Inflammatory macrophage treated with lipopolysaccharide for 4 hours (primary cell): Measurements from ENCODE around the gene PRDX1.
A peak's percentile ranks its signal among the peaks of the same experiment; 100 is the strongest.
"Not testable (repeated sequence)": the region's sequence is repeated elsewhere in the genome, so short reads cannot be mapped to it uniquely, and the experiment has no call there.

Experiments
- DNase-seq: peaks from one replicate; pipeline ENCODE4 v3.0.0-alpha.2; 2020

Gene PRDX1

DNA sequence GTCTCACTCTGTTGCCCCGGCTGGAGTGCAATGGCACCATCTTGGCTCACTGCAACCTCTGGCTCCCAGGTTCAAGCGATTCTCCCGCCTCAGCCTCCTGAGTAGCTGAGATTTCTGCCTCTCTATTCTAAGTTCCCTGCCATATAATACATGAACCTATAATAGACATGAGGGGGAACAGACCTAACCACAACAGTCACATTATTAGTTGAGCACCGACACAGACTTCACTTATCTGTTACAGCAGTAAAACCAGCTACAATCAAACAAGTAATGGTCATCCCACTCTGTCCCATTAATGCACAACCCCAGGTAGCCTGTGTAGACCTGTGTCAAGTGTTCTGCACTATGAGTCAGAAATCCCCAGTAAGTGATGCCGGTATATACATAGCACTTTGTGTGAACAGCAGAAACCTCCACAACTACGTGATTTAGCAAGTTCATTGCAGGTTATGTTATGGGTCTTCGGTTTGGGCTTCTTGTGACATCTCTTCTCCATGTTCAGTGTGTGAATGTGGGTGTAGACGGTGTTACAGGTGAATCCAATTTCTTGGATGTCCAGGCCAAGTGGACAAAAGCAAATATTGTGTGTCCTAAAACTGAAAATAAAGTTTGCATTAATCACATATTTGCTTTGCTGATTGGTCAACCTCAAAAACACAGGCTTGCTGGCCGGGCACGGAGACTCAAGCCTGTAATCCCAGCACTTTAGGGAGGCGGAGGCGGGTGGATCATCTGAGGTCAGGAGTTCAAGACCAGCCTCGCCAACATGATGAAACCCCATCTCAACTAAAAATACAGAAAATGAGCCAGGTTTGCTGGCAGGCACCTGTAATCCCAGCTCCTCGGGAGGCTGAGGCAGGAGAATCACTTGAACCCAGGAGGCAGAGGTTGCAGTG lies 18.0 kb downstream of the PRDX1 start:
- no peak for DNase-seq

GRCh38 chr1:45501505-45501859 lies 20.2 kb downstream of the PRDX1 start:
- DNase-seq = no peak

DNA sequence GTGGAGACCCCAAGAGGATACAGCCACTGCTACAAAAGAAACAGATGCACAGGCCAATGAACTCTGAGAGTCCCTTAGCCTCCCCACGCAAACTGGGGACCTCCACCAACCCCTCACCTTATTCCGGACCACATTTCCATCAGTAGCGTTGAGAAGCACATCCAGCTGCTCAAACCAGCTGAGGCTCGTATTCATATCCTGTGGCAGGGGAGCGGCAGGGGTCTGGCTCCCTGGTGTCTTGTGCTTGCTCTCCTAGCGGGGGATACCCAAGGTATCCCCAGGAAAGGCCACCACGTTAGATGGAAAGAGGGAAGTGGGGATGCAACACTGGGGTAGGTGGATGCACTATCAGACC lies 22.3 kb downstream of the PRDX1 start:
- no peak for DNase-seq

DNA sequence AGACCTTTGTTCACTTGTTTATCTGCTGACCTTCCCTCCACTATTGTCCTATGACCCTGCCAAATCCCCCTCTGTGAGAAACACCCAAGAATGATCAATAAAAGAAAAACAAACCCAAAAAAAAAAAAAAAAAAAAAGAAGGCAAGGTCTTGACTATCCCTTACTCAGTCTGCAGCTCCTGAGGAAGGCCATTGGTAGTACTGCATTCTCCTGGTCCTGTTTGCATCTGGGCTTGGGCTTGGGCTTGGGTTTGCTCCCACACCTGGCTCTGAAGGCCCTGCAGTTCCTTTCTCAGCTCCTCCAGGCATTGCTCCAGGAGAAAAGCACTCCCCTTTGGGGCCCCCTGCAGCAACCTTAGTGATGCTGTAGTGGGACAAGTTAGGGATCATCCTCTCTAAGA lies 23.4 kb downstream of the PRDX1 start:
- DNase-seq = no peak

GRCh38 chr1:45493116-45493697 lies 28.5 kb downstream of the PRDX1 start:
- DNase-seq = peak; percentile 63

DNA sequence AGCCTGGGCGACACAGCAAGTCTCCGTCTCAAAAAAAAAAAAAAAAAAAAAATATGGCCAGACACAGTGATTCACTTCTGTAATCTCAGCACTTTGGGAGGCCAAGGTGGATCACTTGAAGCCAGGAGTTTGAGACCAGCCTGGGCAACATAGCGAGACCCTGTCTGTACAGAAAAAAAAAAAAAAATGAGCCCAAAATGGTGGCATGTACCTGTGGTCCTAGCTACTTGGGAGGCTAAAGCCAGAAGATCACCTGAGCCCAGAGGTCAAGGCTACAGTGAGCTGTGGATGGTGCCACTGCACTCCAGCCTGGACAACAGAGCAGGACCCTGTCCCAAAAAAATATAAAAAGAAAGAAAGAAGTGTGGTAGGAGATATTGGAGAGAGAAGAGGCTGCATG lies 29.0 kb downstream of the PRDX1 start:
- DNase-seq = no peak

- no peak for DNase-seq
These were observed 30.0 kb downstream of the PRDX1 start for GRCh38 chr1:45491487-45492260.

DNA sequence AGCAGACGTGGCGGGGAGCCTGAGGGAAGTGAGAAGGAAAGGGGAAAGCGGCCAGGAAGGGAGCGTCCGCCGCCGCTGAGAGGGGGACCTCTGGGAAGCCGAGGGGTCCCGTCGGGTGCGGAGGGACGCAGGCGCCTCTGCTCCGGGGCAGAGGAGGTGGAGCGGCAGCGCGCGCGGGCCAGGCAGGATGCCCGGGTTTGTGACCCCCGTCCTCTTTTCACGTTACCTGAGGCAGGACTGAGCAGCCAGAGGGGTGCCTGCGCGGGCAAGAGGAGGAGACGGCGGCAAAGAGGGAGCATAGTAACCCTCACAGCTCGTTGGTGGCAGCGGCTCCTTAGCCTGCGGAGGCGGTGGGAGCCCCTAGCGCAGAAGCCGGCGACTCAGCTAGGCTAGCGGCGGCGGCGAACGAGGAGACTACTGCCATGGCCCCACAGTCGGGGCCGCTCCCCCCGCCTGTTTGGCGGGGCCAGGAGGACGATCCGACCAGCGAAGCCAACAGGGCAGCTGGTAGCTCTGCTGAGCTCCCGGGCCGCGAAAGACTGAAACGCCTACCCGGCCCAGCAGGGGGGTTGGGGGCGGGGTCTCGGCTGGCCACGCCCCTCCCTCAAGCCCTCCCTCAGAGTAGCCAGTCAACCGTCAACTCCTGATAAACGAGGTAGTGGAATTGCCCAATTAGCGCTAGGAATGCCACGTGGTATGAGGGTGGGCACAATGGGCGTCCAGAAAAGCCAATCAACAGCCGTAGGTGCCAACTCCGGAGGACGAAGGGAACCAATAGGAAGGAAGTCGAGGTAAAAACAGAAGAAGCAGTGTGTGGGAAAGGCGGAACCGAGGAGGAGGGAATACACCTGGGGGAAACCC lies 30.8 kb downstream of the PRDX1 start, which contains the start of gene TESK2:
Gene TESK2 (minus strand): TSS at position 538 of the 861 bp plus-strand sequence. CDS start 33,378 bp downstream, outside the sequence.
- peak; percentile 99 for DNase-seq

DNA sequence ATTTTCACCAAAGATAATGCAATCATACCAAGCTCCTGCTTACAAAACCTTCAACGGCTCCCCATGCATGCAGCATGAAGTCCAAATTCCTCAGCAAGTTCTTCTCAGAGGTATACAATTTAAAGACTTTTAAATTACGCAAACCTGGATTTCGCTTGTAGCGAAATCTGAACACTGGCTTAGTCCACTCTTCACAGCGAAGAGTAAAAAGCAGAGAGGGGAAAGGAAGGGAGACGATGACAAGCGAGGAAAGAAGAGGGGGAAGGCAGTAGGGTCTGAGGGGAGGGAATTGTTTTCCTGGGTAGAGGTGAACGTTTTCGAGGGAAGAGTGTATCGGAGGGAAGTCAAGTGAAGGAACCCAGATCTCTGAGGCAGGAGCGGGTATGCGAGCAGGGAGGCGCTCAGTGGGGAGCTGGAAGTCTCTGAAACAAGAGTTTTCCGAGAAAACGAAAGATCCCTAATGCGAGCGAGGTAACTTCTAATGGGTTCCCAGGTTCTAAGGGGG lies 31.5 kb downstream of the PRDX1 start:
- peak; percentile 32 for DNase-seq

DNA sequence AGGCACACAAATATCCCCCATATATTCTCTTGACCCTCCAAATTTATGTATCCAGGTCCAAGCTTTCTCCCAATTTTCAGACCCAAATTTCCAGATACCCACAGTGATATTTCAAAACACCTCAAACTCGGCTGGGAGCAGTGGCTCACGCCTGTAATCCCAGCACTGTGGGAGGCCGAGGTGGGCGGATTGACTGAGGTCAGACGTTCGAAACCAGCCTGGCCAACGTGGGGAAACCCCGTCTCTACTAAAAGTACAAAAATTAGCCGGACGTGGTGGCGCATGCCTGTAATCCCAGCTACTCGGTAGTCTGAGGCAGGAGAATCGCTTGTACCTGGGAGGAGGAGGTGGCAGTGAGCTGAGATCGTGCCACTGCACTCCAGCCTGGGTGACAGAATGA lies 32.3 kb downstream of the PRDX1 start:
- DNase-seq = peak; percentile 59

DNA sequence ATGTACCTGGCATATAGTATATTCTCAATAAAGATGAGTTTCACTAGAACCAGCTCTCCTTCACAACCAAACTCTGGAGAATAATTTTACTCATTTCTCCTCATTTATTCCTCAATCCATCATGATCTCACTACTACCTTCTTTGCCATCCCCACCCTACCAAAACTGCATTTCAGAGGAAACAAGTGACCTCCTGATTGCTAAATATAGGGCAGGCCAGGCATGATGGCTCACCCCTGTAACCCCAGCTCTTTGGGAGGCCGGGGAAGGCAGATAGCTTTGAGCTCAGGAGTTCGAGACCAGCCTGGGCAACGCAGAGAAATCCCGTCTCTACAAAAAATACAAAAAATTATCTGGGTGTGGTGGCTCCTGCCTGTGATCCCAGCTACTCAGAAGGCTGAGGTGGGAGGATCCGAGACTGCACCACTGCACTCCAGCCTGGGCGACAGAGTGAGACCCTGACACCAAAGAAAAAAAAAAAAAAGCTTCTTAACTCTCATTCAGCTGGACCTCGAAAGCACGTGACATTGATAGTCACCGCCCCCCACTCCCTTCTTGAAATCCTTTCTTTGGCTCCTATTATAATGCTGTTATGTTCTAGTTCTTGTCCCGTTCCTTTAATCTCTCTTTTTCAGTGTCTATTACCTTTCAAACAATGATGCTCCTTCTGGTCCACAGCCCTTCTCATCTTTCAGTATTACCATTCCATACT lies 32.9 kb downstream of the PRDX1 start:
- peak; percentile 56 for DNase-seq

- no peak for DNase-seq
These were observed 35.7 kb downstream of the PRDX1 start for GRCh38 chr1:45485949-45486348.

DNA sequence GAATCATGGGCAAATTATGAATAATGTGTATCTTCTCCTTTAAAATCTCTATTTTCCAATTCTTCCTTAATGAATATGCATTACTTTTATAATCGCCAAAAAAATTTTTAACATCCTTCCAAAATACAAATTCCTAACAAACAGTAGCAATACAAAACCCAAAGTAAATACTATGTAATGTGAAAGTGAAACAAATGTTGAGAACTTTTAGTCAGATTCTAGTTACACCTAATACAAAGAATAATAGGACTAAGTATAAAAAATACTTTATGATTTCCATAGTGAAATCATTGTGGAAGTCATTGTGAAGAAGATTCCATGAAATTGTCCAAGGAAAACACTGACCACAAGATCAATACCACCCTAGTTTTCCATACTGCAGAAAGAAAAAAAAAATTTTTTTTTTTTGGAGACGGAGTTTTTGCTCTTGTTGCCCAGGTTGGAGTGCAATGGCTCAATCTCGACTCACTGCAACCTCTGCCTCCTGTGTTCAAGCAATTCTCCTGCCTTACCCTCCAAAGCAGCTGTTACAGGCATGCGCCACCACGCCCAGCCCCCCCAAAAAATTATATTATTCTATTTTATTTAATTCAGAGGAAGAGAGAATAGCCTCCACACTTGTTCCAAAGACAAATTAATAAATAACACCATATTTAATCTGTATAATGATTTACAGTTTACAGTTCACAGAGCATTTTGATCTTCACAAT lies 42.5 kb downstream of the PRDX1 start:
- no peak for DNase-seq

- no peak for DNase-seq
These were observed 43.4 kb downstream of the PRDX1 start for GRCh38 chr1:45478121-45478814.

DNA sequence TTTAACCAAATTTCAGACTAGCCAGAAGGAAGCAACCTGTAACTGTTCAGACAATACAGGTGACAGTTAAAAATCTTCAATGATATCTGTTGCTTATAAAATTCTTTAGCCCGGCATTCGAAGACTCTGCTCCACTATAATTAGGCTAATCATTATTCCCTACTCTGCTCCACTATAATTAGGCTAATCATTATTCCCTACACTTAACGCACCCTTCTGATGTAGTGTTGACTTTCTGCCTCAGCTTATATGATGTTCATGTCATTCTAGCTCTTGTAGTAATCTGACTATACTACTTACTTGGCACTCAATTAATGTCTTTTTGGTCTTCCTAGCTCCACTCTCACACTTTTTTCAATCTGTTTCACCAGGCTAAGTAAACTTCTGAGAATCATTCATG lies 44.0 kb downstream of the PRDX1 start:
- no peak for DNase-seq

DNA sequence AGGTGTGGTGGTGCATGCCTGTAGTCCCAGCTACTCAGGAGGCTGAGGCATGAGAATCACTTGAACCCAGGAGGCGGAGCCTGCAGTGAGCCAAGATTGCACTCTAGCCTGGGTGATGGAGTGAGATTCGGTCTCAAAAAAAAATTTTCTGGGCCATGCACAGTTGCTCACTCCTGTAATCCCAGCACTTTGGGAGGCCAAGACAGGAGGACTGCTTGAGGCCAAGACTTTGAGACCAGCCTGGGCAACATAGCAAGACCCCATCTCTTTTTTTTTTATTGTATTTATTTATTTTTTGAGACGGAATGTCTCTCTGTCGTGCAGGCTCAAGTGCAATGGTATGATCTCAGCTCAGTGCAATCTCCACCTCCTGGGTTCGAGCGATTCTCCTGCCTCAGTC lies 47.5 kb downstream of the PRDX1 start:
- not testable (repeated sequence) for DNase-seq

- DNase-seq = no peak
These were observed 48.4 kb downstream of the PRDX1 start for GRCh38 chr1:45473302-45473701.

GRCh38 chr1:45470306-45470798 lies 51.3 kb downstream of the PRDX1 start:
- DNase-seq = no peak

DNA sequence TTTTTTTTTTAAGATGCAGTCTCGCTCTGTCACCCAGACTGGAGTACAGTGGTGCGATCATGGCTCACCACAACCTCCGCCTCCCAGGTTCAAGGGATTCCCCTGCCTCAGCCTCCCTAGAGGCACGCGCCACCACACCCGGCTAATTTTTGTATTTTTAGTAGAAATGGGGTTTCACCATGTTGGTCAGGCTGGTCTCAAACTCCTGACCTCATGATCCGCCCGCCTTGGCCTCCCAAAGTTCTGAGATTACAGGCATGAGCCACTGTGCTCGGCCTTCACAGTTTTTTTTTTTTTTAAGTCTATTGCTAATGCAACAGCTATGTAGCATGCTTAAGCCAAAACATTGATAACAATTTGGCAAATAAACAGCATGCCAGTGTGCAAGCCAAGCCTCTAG lies 54.3 kb downstream of the PRDX1 start:
- DNase-seq = not testable (repeated sequence)

DNA sequence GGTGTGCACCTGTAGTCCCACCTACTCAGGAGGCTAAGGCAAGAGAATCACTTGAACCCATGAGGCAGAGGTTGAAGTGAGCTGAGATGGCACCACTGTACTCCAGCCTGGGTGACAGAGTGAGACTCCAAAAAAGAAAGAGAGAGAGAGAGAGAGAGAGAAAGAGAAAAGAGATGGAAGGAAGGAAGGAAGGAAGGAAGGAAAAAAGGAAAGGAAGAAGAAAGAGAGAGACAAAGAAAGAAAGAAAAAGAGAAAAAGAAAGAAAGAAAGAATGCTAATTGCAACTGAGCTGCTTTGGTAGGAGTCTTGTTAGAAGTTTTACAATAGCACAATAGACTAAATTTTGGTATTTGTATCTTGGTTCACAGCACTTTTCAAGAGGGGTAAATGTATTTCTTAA lies 56.4 kb downstream of the PRDX1 start:
- no peak for DNase-seq
